Spleen (tissue), 11 donors: ENCODE data around the gene DGKE. TPM values are rescaled to one million over a fixed set of nuclear protein-coding genes. Genes with fewer than 3 reads are reported as not detected.
A peak's percentile ranks its signal among the peaks of the same experiment; 100 is the strongest.

Experiments
- DNase-seq: peaks from one replicate; pipeline ENCODE4 v3.0.0-alpha.2; 2020
- H3K27ac ChIP-seq, 8 donors: fragments of 200-600 bp; sonication (generic) in 7 of 8; 1 replicate in 4 of 8; 2 replicates in 4 of 8; pipeline versions ENCODE4 v1.5.0 to v1.8.0; 2016 to 2021; ENCODE audit warnings: inconsistent platforms in 4 of 8, mild to moderate bottlenecking in 4 of 8, moderate library complexity in 1 of 8
- H3K27me3 ChIP-seq, 7 donors: fragments of 200-600 bp; sonication (generic) in 6 of 7; replicated peaks in 1 of 7; 1 replicate in 4 of 7; 2 replicates in 3 of 7; pipeline versions ENCODE4 v1.5.0 to v1.8.0; 2016 to 2021; ENCODE audit warnings: inconsistent platforms in 3 of 7, mild to moderate bottlenecking in 1 of 7
- H3K36me3 ChIP-seq, 6 donors: fragments of 200-600 bp; sonication (generic) in 5 of 6; 1 replicate in 4 of 6; 2 replicates in 2 of 6; pipeline versions ENCODE4 v1.5.0 to v1.8.0; 2016 to 2021; ENCODE audit warnings: inconsistent platforms in 2 of 6
- H3K4me1 ChIP-seq, 6 donors: fragments of 200-600 bp; sonication (generic) in 5 of 6; 1 replicate in 3 of 6; 2 replicates in 3 of 6; pipeline versions ENCODE4 v1.5.0 to v1.8.0; 2016 to 2021; ENCODE audit warnings: inconsistent platforms in 3 of 6
- H3K4me3 ChIP-seq, 8 donors: fragments of 200-600 bp; sonication (generic) in 7 of 8; 1 replicate in 4 of 8; 2 replicates in 4 of 8; pipeline versions ENCODE4 v1.5.0 to v1.8.0; 2016 to 2021; ENCODE audit warnings: inconsistent platforms in 4 of 8, mild to moderate bottlenecking in 4 of 8, moderate library complexity in 2 of 8
- H3K9me3 ChIP-seq, 8 donors: fragments of 200-600 bp; sonication (generic) in 7 of 8; 1 replicate in 4 of 8; 2 replicates in 4 of 8; pipeline versions ENCODE4 v1.5.0 to v1.8.0; 2016 to 2021; ENCODE audit warnings: inconsistent platforms in 4 of 8
- CTCF ChIP-seq, 11 experiments: fragments of 200-600 bp in 7 of 11; fragments of 450-650 bp in 4 of 11; sonication (generic) in 4 of 11; IDR thresholded peaks in 8 of 11; conservative IDR thresholded peaks in 3 of 11; 1 replicate in 7 of 11; 2 replicates in 4 of 11; pipeline versions ENCODE4 v1.4.0 to v1.8.0; 2016 to 2021; ENCODE audit warnings: antibody characterized with exemption in 11 of 11, inconsistent platforms in 4 of 11, mild to moderate bottlenecking in 1 of 11
- POLR2A ChIP-seq, 3 donors: fragments of 450-650 bp; IDR thresholded peaks; one replicate each; pipeline ENCODE4 v1.5.1; 2017; ENCODE audit warnings: antibody characterized with exemption in 3 of 3, mild to moderate bottlenecking in 1 of 3
- POLR2AphosphoS5 ChIP-seq, 3 donors: sonication (generic); formaldehyde crosslinking; IDR thresholded peaks; one replicate each; pipeline ENCODE4 v1.5.1; 2017; ENCODE audit warnings: antibody characterized with exemption in 3 of 3
- WGBS, 5 donors: extraction: QIAGEN DNeasy Blood & Tissue Kit in 3 of 5; methylation state at CpG; one replicate each; pipeline versions ENCODE4 v1.1.5 to v1.1.7; 2013 to 2018; 5-methylcytosine and 5-hydroxymethylcytosine counted together
- intact Hi-C: fragments of 100-400 bp; cut with DNase I; formaldehyde crosslinking; loops from one replicate; pipeline ENCODE4 v1.15.0; 2023; ENCODE audit warnings: low total_unique reads
- polyA plus RNA-seq, 3 donors: library from polyadenylated mRNA; stranded (reverse); fragments of 200-250 nt; gene quantifications; one replicate each; pipeline ENCODE4 v1.2.1, GENCODE V29; 2013
- total RNA-seq, 7 donors: library from RNA; depleted of rRNA in 3 of 7; stranded (reverse); fragments of >200 nt in 3 of 7; fragmentation: NEBNext Ultra II Directional in 4 of 7; extraction: Animal tissue kit (Norgen Biotek cat#: 25700) in 4 of 7; gene quantifications; one replicate each; pipeline versions ENCODE4 v1.1.0 to v1.2.1, GENCODE V29; 2016 to 2021
- donor health status: healthy with polysubstance abuse.
- donor health status: DM: no; HTN: no; CAD: no; lungs with moderate emphysema.
- donor health status: DM: no; HTN: no; CAD: no.
- donor health status: Bipolar disorder and iron deficiency.
- donor health status: healthy.
- donor health status: DM: no; HTN: no; CAD: no.
- donor health status: DM: yes; HTN: yes; CAD: no.

The DGKE gene
- total and polyA plus RNA-seq, 10 donors: 2.3 to 37.3 (median 22.2) TPM

- no peaks in the 10 kb centered on the region for H3K27me3 ChIP-seq
- intact Hi-C loops: no loop called here
- H3K9me3 ChIP-seq: no peaks in the 10 kb centered on the region
- 74 to 86% (median 76%) methylated on average over 4 of the region's 4 CpGs for WGBS, 5 donors
- H3K4me1 ChIP-seq: peaks cover 0 to 83% (median 44%) of the 10 kb centered on the region in 6 donors
- H3K27ac ChIP-seq: peak overlapping the region in 4 of 8 donors; percentile 32 to 68 (median 52)
- H3K36me3 ChIP-seq: peaks cover 3 to 100% (median 97%) of the 10 kb centered on the region in 6 donors
- no peak for TF ChIP-seq POLR2AphosphoS5 (IDR thresholded peaks at IDR 0.05)
- TF ChIP-seq CTCF (IDR thresholded peaks at IDR 0.05 in 8 of 11, conservative IDR thresholded peaks at IDR 0.05 in 3 of 11): no peak
- no peak for TF ChIP-seq POLR2A (IDR thresholded peaks at IDR 0.05)
- DNase-seq: no peak
- H3K4me3 ChIP-seq: no peak overlapping the region
Measured at GRCh38 chr17:56896968-56897359, 63.0 kb downstream of the DGKE start.

GRCh38 chr17:56897646-56898424 is 63.9 kb downstream of the DGKE start:
- WGBS, 5 donors: 84 to 87% (median 85%) methylated on average over 14 of the region's 14 CpGs
- peaks cover 3 to 100% (median 97%) of the 10 kb centered on the region in 6 donors for H3K36me3 ChIP-seq
- DNase-seq: no peak
- H3K27ac ChIP-seq: peak overlapping the region in 4 of 8 donors; percentile 40 to 68 (median 52)
- no peaks in the 10 kb centered on the region for H3K9me3 ChIP-seq
- intact Hi-C loops: no loop called here
- no peaks in the 10 kb centered on the region for H3K27me3 ChIP-seq
- no peak for TF ChIP-seq CTCF (IDR thresholded peaks at IDR 0.05 in 8 of 11, conservative IDR thresholded peaks at IDR 0.05 in 3 of 11)
- peak in 2 of 3 donors; percentile 35 to 42 for TF ChIP-seq POLR2AphosphoS5 (IDR thresholded peaks at IDR 0.05)
- H3K4me1 ChIP-seq: peaks cover 0 to 89% (median 47%) of the 10 kb centered on the region in 6 donors
- H3K4me3 ChIP-seq: peak overlapping the region in 1 of 8 donors; percentile 28

DNA sequence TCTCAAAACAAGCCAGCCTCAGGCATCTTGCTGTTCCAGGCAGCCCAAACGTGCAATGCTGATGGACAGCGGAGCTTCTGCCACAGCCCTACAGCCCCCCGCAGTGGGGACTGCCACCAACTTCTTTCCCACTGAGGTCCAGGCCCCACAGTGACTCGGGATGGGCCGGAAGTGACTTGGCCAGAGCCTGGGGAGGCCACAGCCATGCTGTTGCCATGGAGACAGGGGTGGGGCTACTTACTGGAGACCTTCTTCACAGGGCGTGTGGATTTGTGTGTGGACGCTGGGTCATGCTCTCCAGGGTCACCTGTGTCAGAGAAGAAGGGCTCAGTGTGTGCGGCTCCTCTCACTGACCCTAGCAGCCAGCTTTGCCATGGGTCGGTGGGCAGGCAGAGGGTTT is 64.9 kb downstream of the DGKE start:
- TF ChIP-seq POLR2AphosphoS5 (IDR thresholded peaks at IDR 0.05) (peak; percentile 24 to 78 (median 65)), CTCF (IDR thresholded peaks at IDR 0.05 in 8 of 11, conservative IDR thresholded peaks at IDR 0.05 in 3 of 11) (no peak)
- intact Hi-C loops: no loop called here
- WGBS, 5 donors: 68 to 84% (median 74%) methylated on average over 7 to 9 of the region's 9 CpGs
- Histone ChIP-seq H3K4me3 (no peak overlapping the region), H3K27me3 (no peaks in the 10 kb centered on the region), H3K9me3 (no peaks in the 10 kb centered on the region), H3K36me3 (peaks cover 7 to 100% (median 97%) of the 10 kb centered on the region in 6 donors), H3K27ac (peak overlapping the region in 5 of 8 donors; percentile 33 to 68 (median 50)), H3K4me1 (peaks cover 0 to 92% (median 49%) of the 10 kb centered on the region in 6 donors)
- no peak for DNase-seq

DNA sequence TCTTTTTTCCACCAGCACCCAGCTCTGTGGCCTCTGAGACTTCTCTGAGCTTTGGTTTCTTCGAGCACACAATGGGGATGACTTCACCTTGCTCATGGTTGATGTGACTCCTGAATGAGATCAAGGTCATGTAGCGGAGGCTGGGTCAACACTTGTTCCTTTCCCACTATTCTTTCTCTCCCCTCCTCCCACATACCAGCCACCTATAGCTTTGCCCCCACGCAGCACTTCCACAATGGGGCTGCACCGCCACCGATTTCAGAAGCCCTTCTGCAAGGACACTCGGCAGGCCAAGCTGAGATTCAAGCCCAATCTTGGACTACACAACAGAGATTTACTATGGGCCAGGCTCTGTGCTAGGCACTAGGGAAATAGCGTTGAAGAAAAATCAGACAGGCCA is 65.5 kb downstream of the DGKE start:
- H3K27me3 ChIP-seq: no peaks in the 10 kb centered on the region
- H3K36me3 ChIP-seq: peaks cover 8 to 100% (median 97%) of the 10 kb centered on the region in 6 donors
- 83 to 93% (median 89%) methylated on average over 7 of the region's 7 CpGs for WGBS, 5 donors
- H3K27ac ChIP-seq: peak overlapping the region in 5 of 8 donors; percentile 33 to 68 (median 50)
- intact Hi-C loops: no loop called here
- peaks cover 0 to 92% (median 49%) of the 10 kb centered on the region in 6 donors for H3K4me1 ChIP-seq
- TF ChIP-seq POLR2AphosphoS5 (IDR thresholded peaks at IDR 0.05) (no peak), POLR2A (IDR thresholded peaks at IDR 0.05) (no peak), CTCF (IDR thresholded peaks at IDR 0.05 in 8 of 11, conservative IDR thresholded peaks at IDR 0.05 in 3 of 11) (no peak)
- no peak for DNase-seq
- H3K9me3 ChIP-seq: no peaks in the 10 kb centered on the region
- H3K4me3 ChIP-seq: no peak overlapping the region
